Epithelial cell of esophagus (primary cell): ENCODE data around the gene GRB10.

Source experiments
- DNase-seq: peaks from one replicate; pipeline ENCODE4 v3.0.0; 2010; ENCODE audit warnings: low read depth
- H3K4me3 ChIP-seq: 2 replicates; pipeline ENCODE4 v1.5.1; 2011; ENCODE audit warnings: mild to moderate bottlenecking, low read length, control low read depth
- CTCF ChIP-seq: IDR thresholded peaks from 2 replicates; pipeline ENCODE4 v1.5.1; 2011; ENCODE audit warnings: low read depth, mild to moderate bottlenecking, low read length, control low read depth, inconsistent platforms; ENCODE audit not compliant: insufficient read depth; ENCODE audit errors: missing control alignments

Gene GRB10

GRCh38 chr7:50788382-50788781 is 5.7 kb upstream of the GRB10 start:
- no peak for DNase-seq
- no peak overlapping the region for H3K4me3 ChIP-seq
- no peak for TF ChIP-seq CTCF

GRCh38 chr7:50787825-50788224 is 5.1 kb upstream of the GRB10 start:
- no peak overlapping the region for H3K4me3 ChIP-seq
- no peak for DNase-seq
- no peak for TF ChIP-seq CTCF

GRCh38 chr7:50785346-50785745 is 2.6 kb upstream of the GRB10 start:
- DNase-seq: no peak
- TF ChIP-seq CTCF: no peak

GRCh38 chr7:50783801-50784507 is 1.3 kb upstream of the GRB10 start:
- no peak for TF ChIP-seq CTCF
- DNase-seq: no peak
- H3K4me3 ChIP-seq: no peak overlapping the region

More at GRCh38 chr7:50785346-50785745, 2.6 kb upstream of the GRB10 start:
- H3K4me3 ChIP-seq: no peak overlapping the region

- no peak for TF ChIP-seq CTCF
- H3K4me3 ChIP-seq: no peak overlapping the region
- DNase-seq: no peak
Observed at GRCh38 chr7:50783303-50783702, 607 bp upstream of the GRB10 start.

GRCh38 chr7:50781381-50782293 is 1.1 kb downstream of the GRB10 start:
- DNase-seq: no peak
- TF ChIP-seq CTCF: no peak
- H3K4me3 ChIP-seq: peak overlapping the region; percentile 32
